ENCODE data around the gene BIRC2. TPM values are rescaled to one million over a fixed set of nuclear protein-coding genes. Genes with fewer than 3 reads are reported as not detected.

Gene BIRC2
- polyA plus RNA-seq, 1 of the 3 experiments (the other 2 are of a cell fraction): 20.1 TPM

DNA sequence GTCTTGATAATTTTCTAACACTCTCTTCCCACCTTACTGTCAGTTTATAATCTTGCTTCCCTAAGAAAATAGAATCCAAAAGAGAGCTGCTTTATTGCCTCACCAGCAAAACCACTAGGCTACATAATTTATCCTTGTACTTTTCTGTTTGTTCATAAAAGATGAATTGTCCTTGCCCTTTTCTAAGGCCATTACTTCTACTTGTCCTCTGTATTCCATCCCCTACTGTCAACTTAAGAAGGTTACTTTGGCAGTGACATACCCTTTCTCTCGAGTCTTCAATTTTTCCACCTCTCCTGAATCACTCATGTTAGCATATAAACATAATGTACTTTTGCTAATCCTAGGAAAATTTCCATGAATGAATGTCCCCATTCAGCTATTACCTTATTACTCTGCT, 18.0 kb downstream of the BIRC2 start:
- Histone ChIP-seq H3K27me3 (ENCODE audit: insufficient read depth) (no peaks in the 10 kb centered on the region), H3K4me3 (ENCODE audit: low read depth in 2 of 2, low read length in 1 of 2) (no peak overlapping the region), H3K9ac (no peak overlapping the region), H2AFZ (ENCODE audit: low read depth) (no peak overlapping the region), H3K36me3 (replicated peaks in 1 of 2; ENCODE audit: control insufficient read depth in 1 of 2, insufficient read depth in 2 of 2, low read length in 1 of 2) (peaks cover 68 to 83% of the 10 kb centered on the region in 2 experiments), H3K4me2 (no peak overlapping the region), H3F3A (replicated peaks; ENCODE audit: insufficient read depth) (peaks cover 26% of the 10 kb centered on the region), H3K79me2 (ENCODE audit: insufficient read depth) (peaks cover 81% of the 10 kb centered on the region), H3K4me1 (ENCODE audit: control insufficient read depth in 1 of 2, insufficient read depth in 2 of 2, low read depth in 1 of 2, low read length in 1 of 2) (peaks cover 0 to 5% of the 10 kb centered on the region in 2 experiments; a peak in 2 of 4 replicates), H4K20me1 (ENCODE audit: insufficient read depth) (peaks cover 14% of the 10 kb centered on the region), H3K27ac (ENCODE audit: low read depth in 2 of 2, low read length in 1 of 2) (no peak overlapping the region), H3K9me2 (no peaks in the 10 kb centered on the region), H3K9me3 (no peaks in the 10 kb centered on the region)
- DNase-seq: no peak
- POLR2A ChIA-PET: no interaction called here
- WGBS (ENCODE audit: low lambda C conversion rate): 93% methylated on average over 1 of the region's 1 CpG
- TF ChIP-seq RFX5 (IDR thresholded peaks at IDR 0.05; ENCODE audit: low read length): no peak
- TF ChIP-seq, protein P1, sequence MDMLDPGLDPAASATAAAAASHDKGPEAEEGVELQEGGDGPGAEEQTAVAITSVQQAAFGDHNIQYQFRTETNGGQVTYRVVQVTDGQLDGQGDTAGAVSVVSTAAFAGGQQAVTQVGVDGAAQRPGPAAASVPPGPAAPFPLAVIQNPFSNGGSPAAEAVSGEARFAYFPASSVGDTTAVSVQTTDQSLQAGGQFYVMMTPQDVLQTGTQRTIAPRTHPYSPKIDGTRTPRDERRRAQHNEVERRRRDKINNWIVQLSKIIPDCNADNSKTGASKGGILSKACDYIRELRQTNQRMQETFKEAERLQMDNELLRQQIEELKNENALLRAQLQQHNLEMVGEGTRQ (IDR thresholded peaks at IDR 0.05; ENCODE audit: borderline replicate concordance, low read depth, low read length): no peak
- TF ChIP-seq, protein P2, sequence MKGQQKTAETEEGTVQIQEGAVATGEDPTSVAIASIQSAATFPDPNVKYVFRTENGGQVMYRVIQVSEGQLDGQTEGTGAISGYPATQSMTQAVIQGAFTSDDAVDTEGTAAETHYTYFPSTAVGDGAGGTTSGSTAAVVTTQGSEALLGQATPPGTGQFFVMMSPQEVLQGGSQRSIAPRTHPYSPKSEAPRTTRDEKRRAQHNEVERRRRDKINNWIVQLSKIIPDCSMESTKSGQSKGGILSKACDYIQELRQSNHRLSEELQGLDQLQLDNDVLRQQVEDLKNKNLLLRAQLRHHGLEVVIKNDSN (IDR thresholded peaks at IDR 0.05; ENCODE audit: borderline replicate concordance, low read depth): no peak
- TF ChIP-seq, protein P3, sequence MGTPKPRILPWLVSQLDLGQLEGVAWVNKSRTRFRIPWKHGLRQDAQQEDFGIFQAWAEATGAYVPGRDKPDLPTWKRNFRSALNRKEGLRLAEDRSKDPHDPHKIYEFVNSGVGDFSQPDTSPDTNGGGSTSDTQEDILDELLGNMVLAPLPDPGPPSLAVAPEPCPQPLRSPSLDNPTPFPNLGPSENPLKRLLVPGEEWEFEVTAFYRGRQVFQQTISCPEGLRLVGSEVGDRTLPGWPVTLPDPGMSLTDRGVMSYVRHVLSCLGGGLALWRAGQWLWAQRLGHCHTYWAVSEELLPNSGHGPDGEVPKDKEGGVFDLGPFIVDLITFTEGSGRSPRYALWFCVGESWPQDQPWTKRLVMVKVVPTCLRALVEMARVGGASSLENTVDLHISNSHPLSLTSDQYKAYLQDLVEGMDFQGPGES (IDR thresholded peaks at IDR 0.05; ENCODE audit: low read depth, low read length): no peak
- no peak for TF ChIP-seq RCOR1 (IDR thresholded peaks at IDR 0.05; ENCODE audit: low read length)
- TF ChIP-seq NFIC (IDR thresholded peaks at IDR 0.05; ENCODE audit: borderline replicate concordance): no peak
- TF ChIP-seq, protein P4, sequence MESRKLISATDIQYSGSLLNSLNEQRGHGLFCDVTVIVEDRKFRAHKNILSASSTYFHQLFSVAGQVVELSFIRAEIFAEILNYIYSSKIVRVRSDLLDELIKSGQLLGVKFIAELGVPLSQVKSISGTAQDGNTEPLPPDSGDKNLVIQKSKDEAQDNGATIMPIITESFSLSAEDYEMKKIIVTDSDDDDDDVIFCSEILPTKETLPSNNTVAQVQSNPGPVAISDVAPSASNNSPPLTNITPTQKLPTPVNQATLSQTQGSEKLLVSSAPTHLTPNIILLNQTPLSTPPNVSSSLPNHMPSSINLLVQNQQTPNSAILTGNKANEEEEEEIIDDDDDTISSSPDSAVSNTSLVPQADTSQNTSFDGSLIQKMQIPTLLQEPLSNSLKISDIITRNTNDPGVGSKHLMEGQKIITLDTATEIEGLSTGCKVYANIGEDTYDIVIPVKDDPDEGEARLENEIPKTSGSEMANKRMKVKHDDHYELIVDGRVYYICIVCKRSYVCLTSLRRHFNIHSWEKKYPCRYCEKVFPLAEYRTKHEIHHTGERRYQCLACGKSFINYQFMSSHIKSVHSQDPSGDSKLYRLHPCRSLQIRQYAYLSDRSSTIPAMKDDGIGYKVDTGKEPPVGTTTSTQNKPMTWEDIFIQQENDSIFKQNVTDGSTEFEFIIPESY (IDR thresholded peaks at IDR 0.05; ENCODE audit: borderline replicate concordance, low read depth): no peak
- TF ChIP-seq POLR2AphosphoS5 (IDR thresholded peaks at IDR 0.05; ENCODE audit: low read depth, low read length): no peak
- TF ChIP-seq MXI1 (IDR thresholded peaks at IDR 0.05; ENCODE audit: low read depth, low read length): no peak
- TF ChIP-seq RAD21 (IDR thresholded peaks at IDR 0.05; ENCODE audit: low read length): no peak
- no peak for TF ChIP-seq JUND (IDR thresholded peaks at IDR 0.05)
- CTCF ChIA-PET: interaction anchor here (1.3 kb wide), 1 partner anchor 101 kb away, joined by 4 read pairs; no protein-coding TSS in a partner anchor

DNA sequence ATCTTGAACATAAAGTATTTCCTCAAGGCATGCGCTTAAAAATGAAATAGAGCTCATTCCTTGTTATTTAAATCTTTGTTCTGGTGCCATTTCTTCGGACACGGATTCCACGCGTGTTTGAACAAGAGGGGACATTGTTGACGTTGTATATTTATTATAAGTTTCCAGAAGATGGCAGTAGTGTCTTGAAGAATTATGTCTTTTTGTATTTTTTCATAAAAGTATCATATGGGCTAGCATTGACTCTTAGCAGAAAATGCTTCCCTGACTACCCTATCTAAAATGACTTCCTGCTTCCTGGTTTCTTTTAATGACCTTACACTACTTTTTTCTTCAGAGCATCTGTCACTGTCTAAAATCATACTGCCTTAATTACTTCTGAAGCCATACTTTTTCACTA, 20.4 kb downstream of the BIRC2 start:
- Histone ChIP-seq H3K4me1 (ENCODE audit: control insufficient read depth in 1 of 2, insufficient read depth in 2 of 2, low read depth in 1 of 2, low read length in 1 of 2) (no peaks in the 10 kb centered on the region), H3K9ac (no peak overlapping the region), H4K20me1 (ENCODE audit: insufficient read depth) (no peaks in the 10 kb centered on the region), H3K9me2 (no peaks in the 10 kb centered on the region), H3K27ac (ENCODE audit: low read depth in 2 of 2, low read length in 1 of 2) (no peak overlapping the region), H2AFZ (ENCODE audit: low read depth) (no peak overlapping the region), H3K36me3 (replicated peaks in 1 of 2; ENCODE audit: control insufficient read depth in 1 of 2, insufficient read depth in 2 of 2, low read length in 1 of 2) (peaks cover 47 to 63% of the 10 kb centered on the region in 2 experiments), H3K79me2 (ENCODE audit: insufficient read depth) (peaks cover 65% of the 10 kb centered on the region), H3K9me3 (no peaks in the 10 kb centered on the region), H3K4me2 (no peak overlapping the region), H3K27me3 (ENCODE audit: insufficient read depth) (no peaks in the 10 kb centered on the region), H3K4me3 (ENCODE audit: low read depth in 2 of 2, low read length in 1 of 2) (no peak overlapping the region), H3F3A (replicated peaks; ENCODE audit: insufficient read depth) (peaks cover 25% of the 10 kb centered on the region)
- ChIA-PET POLR2A (no interaction called here), CTCF (interaction anchor here (0.6 to 2.2 kb wide), 16 partner anchors 9 to 132 kb away, joined by 3 to 12 read pairs (median 4); no protein-coding TSS in a partner anchor)
- 84% methylated on average over 6 of the region's 6 CpGs for WGBS (ENCODE audit: low lambda C conversion rate)
- TF ChIP-seq TCF12 (IDR thresholded peaks at IDR 0.05) (no peak), RCOR1 (IDR thresholded peaks at IDR 0.05; ENCODE audit: low read length) (no peak), JUND (IDR thresholded peaks at IDR 0.05) (no peak), RAD21 (IDR thresholded peaks at IDR 0.05; ENCODE audit: low read length) (peak; percentile 54), SMC3 (IDR thresholded peaks at IDR 0.05; ENCODE audit: low read depth, low read length) (0 out of 2 replicates have a peak, but pooled peaks have one; percentile 21), TEAD4 (IDR thresholded peaks at IDR 0.05; ENCODE audit: borderline replicate concordance, insufficient read depth) (no peak), RFX5 (IDR thresholded peaks at IDR 0.05; ENCODE audit: low read length) (no peak)
- TF ChIP-seq, protein P5, sequence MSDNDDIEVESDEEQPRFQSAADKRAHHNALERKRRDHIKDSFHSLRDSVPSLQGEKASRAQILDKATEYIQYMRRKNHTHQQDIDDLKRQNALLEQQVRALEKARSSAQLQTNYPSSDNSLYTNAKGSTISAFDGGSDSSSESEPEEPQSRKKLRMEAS (IDR thresholded peaks at IDR 0.05; ENCODE audit: low read depth): no peak
- TF ChIP-seq, protein P6, sequence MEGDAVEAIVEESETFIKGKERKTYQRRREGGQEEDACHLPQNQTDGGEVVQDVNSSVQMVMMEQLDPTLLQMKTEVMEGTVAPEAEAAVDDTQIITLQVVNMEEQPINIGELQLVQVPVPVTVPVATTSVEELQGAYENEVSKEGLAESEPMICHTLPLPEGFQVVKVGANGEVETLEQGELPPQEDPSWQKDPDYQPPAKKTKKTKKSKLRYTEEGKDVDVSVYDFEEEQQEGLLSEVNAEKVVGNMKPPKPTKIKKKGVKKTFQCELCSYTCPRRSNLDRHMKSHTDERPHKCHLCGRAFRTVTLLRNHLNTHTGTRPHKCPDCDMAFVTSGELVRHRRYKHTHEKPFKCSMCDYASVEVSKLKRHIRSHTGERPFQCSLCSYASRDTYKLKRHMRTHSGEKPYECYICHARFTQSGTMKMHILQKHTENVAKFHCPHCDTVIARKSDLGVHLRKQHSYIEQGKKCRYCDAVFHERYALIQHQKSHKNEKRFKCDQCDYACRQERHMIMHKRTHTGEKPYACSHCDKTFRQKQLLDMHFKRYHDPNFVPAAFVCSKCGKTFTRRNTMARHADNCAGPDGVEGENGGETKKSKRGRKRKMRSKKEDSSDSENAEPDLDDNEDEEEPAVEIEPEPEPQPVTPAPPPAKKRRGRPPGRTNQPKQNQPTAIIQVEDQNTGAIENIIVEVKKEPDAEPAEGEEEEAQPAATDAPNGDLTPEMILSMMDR (IDR thresholded peaks at IDR 0.05): peak; percentile 50
- DNase-seq: peak; percentile 35
